ENCODE results near the gene IFIT1B. TPM values are rescaled to one million over a fixed set of nuclear protein-coding genes. Genes with fewer than 3 reads are reported as not detected.
"Not testable (repeated sequence)": the region's sequence is repeated elsewhere in the genome, so short reads cannot be mapped to it uniquely, and the experiment has no call there.

IFIT1B gene
- total RNA-seq, 1 experiment from 2014 or later, result not detected

GRCh38 chr10:89379103-89379502, 1.2 kb downstream of the IFIT1B start:
- DNase-seq (ENCODE audit: low spot score), result no peak

- no peak for DNase-seq (ENCODE audit: low spot score)
Observed at GRCh38 chr10:89382757-89383156, 4.9 kb downstream of the IFIT1B start.

- no peak for DNase-seq (ENCODE audit: low spot score)
Observed at GRCh38 chr10:89384474-89385340, 6.9 kb downstream of the IFIT1B start.

GRCh38 chr10:89388806-89389205, 10.9 kb downstream of the IFIT1B start:
- no peak for DNase-seq (ENCODE audit: low spot score)

GRCh38 chr10:89389254-89389653, 11.4 kb downstream of the IFIT1B start:
- peak; percentile 61 for DNase-seq (ENCODE audit: low spot score)

GRCh38 chr10:89390476-89391225, 12.8 kb downstream of the IFIT1B start:
- DNase-seq (ENCODE audit: low spot score), result no peak

GRCh38 chr10:89391226-89391576, 13.3 kb downstream of the IFIT1B start:
- not testable (repeated sequence) for DNase-seq (ENCODE audit: low spot score)

- DNase-seq (ENCODE audit: low spot score), result peak; percentile 60
Observed at GRCh38 chr10:89391907-89392756, 14.3 kb downstream of the IFIT1B start, which contains the start of gene IFIT1. IFIT1 (plus strand) TSS chr10:89392623; CDS start chr10:89392713, 90 bp downstream.

- no peak for DNase-seq (ENCODE audit: low spot score)
Observed at GRCh38 chr10:89392974-89393373, 15.1 kb downstream of the IFIT1B start.

GRCh38 chr10:89393898-89394297, 16.0 kb downstream of the IFIT1B start:
- no peak for DNase-seq (ENCODE audit: low spot score)

- DNase-seq (ENCODE audit: low spot score), result no peak
Observed at GRCh38 chr10:89395141-89395540, 17.3 kb downstream of the IFIT1B start.

GRCh38 chr10:89398003-89398749, 20.3 kb downstream of the IFIT1B start:
- DNase-seq (ENCODE audit: low spot score), result no peak

GRCh38 chr10:89399956-89400355, 22.1 kb downstream of the IFIT1B start:
- DNase-seq (ENCODE audit: low spot score), result no peak

GRCh38 chr10:89403043-89403442, 25.2 kb downstream of the IFIT1B start:
- no peak for DNase-seq (ENCODE audit: low spot score)

GRCh38 chr10:89404104-89405047, 26.5 kb downstream of the IFIT1B start:
- DNase-seq (ENCODE audit: low spot score), result no peak

GRCh38 chr10:89406178-89406577, 28.3 kb downstream of the IFIT1B start:
- DNase-seq (ENCODE audit: low spot score), result not testable (repeated sequence)

- DNase-seq (ENCODE audit: low spot score), result not testable (repeated sequence)
Observed at GRCh38 chr10:89407792-89408191, 29.9 kb downstream of the IFIT1B start.

- DNase-seq (ENCODE audit: low spot score), result not testable (repeated sequence)
Observed at GRCh38 chr10:89409282-89409681, 31.4 kb downstream of the IFIT1B start.

- DNase-seq (ENCODE audit: low spot score), result not testable (repeated sequence)
Observed at GRCh38 chr10:89410551-89410950, 32.7 kb downstream of the IFIT1B start.

- DNase-seq (ENCODE audit: low spot score), result not testable (repeated sequence)
Observed at GRCh38 chr10:89411135-89411534, 33.3 kb downstream of the IFIT1B start.

All from HT-29 (cell line).